Measurements from ENCODE around the gene INF2. TPM values are rescaled to one million over a fixed set of nuclear protein-coding genes. Genes with fewer than 3 reads are reported as not detected.
"Not testable (repeated sequence)": the region's sequence is repeated elsewhere in the genome, so short reads cannot be mapped to it uniquely, and the experiment has no call there.

The INF2 gene
- total RNA-seq, 1 donor from 2014 or later = 26.6 TPM

GRCh38 chr14:104664588-104664987, 24.8 kb upstream of the INF2 start:
- H3K27me3 ChIP-seq (ENCODE audit: control insufficient read depth, insufficient read depth, low read length) = no peaks in the 10 kb centered on the region
- FAIRE-seq (no peak), DNase-seq (ENCODE audit: low read depth) (no peak)
- no peaks in the 10 kb centered on the region for H3K36me3 ChIP-seq (ENCODE audit: control insufficient read depth, insufficient read depth, low read length)
- H3K4me3 ChIP-seq (ENCODE audit: low read depth, low read length) = no peak overlapping the region
- TF ChIP-seq CTCF (IDR thresholded peaks at IDR 0.05; ENCODE audit: insufficient read depth, low read length, severe bottlenecking) = no peak

GRCh38 chr14:104665114-104665656, 24.2 kb upstream of the INF2 start:
- DNase-seq (ENCODE audit: low read depth) (no peak), FAIRE-seq (peak; percentile 99)
- H3K27me3 ChIP-seq (ENCODE audit: control insufficient read depth, insufficient read depth, low read length) = no peaks in the 10 kb centered on the region
- H3K4me3 ChIP-seq (ENCODE audit: low read depth, low read length) = no peak overlapping the region
- no peak for TF ChIP-seq CTCF (IDR thresholded peaks at IDR 0.05; ENCODE audit: insufficient read depth, low read length, severe bottlenecking)
- no peaks in the 10 kb centered on the region for H3K36me3 ChIP-seq (ENCODE audit: control insufficient read depth, insufficient read depth, low read length)

- Histone ChIP-seq H3K4me3 (ENCODE audit: low read depth, low read length) (no peak overlapping the region), H3K36me3 (ENCODE audit: control insufficient read depth, insufficient read depth, low read length) (no peaks in the 10 kb centered on the region), H3K27me3 (ENCODE audit: control insufficient read depth, insufficient read depth, low read length) (no peaks in the 10 kb centered on the region)
- TF ChIP-seq CTCF (IDR thresholded peaks at IDR 0.05; ENCODE audit: insufficient read depth, low read length, severe bottlenecking) = peak; percentile 74
- FAIRE-seq = no peak
- DNase-seq (ENCODE audit: low read depth) = peak; percentile 25
Measured at GRCh38 chr14:104665657-104666522, 23.5 kb upstream of the INF2 start.

GRCh38 chr14:104666523-104666895, 22.9 kb upstream of the INF2 start:
- not testable (repeated sequence) for DNase-seq (ENCODE audit: low read depth); H3K4me3 ChIP-seq (ENCODE audit: low read depth, low read length); H3K36me3 ChIP-seq (ENCODE audit: control insufficient read depth, insufficient read depth, low read length); H3K27me3 ChIP-seq (ENCODE audit: control insufficient read depth, insufficient read depth, low read length); FAIRE-seq

- no peak overlapping the region for H3K4me3 ChIP-seq (ENCODE audit: low read depth, low read length)
- no peaks in the 10 kb centered on the region for H3K36me3 ChIP-seq (ENCODE audit: control insufficient read depth, insufficient read depth, low read length)
- FAIRE-seq (no peak), DNase-seq (ENCODE audit: low read depth) (no peak)
- H3K27me3 ChIP-seq (ENCODE audit: control insufficient read depth, insufficient read depth, low read length) = no peaks in the 10 kb centered on the region
- TF ChIP-seq CTCF (IDR thresholded peaks at IDR 0.05; ENCODE audit: insufficient read depth, low read length, severe bottlenecking) = no peak
Measured at GRCh38 chr14:104666981-104667380, 22.4 kb upstream of the INF2 start.

- TF ChIP-seq CTCF (IDR thresholded peaks at IDR 0.05; ENCODE audit: insufficient read depth, low read length, severe bottlenecking) = no peak
- DNase-seq (ENCODE audit: low read depth) (no peak), FAIRE-seq (no peak)
- no peaks in the 10 kb centered on the region for H3K36me3 ChIP-seq (ENCODE audit: control insufficient read depth, insufficient read depth, low read length)
- no peak overlapping the region for H3K4me3 ChIP-seq (ENCODE audit: low read depth, low read length)
- H3K27me3 ChIP-seq (ENCODE audit: control insufficient read depth, insufficient read depth, low read length) = no peaks in the 10 kb centered on the region
Measured at GRCh38 chr14:104669697-104670096, 19.7 kb upstream of the INF2 start.

GRCh38 chr14:104671330-104671977, 18.0 kb upstream of the INF2 start:
- FAIRE-seq; H3K4me3 ChIP-seq (ENCODE audit: low read depth, low read length); H3K36me3 ChIP-seq (ENCODE audit: control insufficient read depth, insufficient read depth, low read length); DNase-seq (ENCODE audit: low read depth); H3K27me3 ChIP-seq (ENCODE audit: control insufficient read depth, insufficient read depth, low read length): not testable (repeated sequence)

GRCh38 chr14:104672119-104672518, 17.3 kb upstream of the INF2 start:
- not testable (repeated sequence) for DNase-seq (ENCODE audit: low read depth); H3K36me3 ChIP-seq (ENCODE audit: control insufficient read depth, insufficient read depth, low read length); H3K4me3 ChIP-seq (ENCODE audit: low read depth, low read length); FAIRE-seq; H3K27me3 ChIP-seq (ENCODE audit: control insufficient read depth, insufficient read depth, low read length)
